HG03432 (cell line): Measurements from ENCODE around the gene OR13J1.

Experiments used
- ATAC-seq: cut with Tn5 transposase; IDR thresholded peaks from one replicate; pipeline ENCODE4 v1.9.1; 2021; ENCODE audit warnings: mild to moderate bottlenecking, moderate library complexity; ENCODE audit not compliant: unreplicated experiment

The OR13J1 gene

GRCh38 chr9:35859990-35860339 is 10.2 kb downstream of the OR13J1 start:
- no peak for ATAC-seq

GRCh38 chr9:35859310-35859989 is 10.8 kb downstream of the OR13J1 start:
- ATAC-seq, result no peak

GRCh38 chr9:35858458-35858857 is 11.7 kb downstream of the OR13J1 start:
- no peak for ATAC-seq

GRCh38 chr9:35856882-35857281 is 13.3 kb downstream of the OR13J1 start:
- no peak for ATAC-seq

- no peak for ATAC-seq
Measured at GRCh38 chr9:35856206-35856605, 14.0 kb downstream of the OR13J1 start.

GRCh38 chr9:35854091-35854762 is 16.0 kb downstream of the OR13J1 start:
- no peak for ATAC-seq

GRCh38 chr9:35852876-35853865 is 17.0 kb downstream of the OR13J1 start:
- no peak for ATAC-seq

- no peak for ATAC-seq
Measured at GRCh38 chr9:35852267-35852815, 17.9 kb downstream of the OR13J1 start.

GRCh38 chr9:35847792-35848572 is 22.2 kb downstream of the OR13J1 start:
- peak; percentile 95 for ATAC-seq

GRCh38 chr9:35845824-35846771 is 24.1 kb downstream of the OR13J1 start:
- no peak for ATAC-seq

- ATAC-seq, result no peak
Measured at GRCh38 chr9:35844628-35845270, 25.5 kb downstream of the OR13J1 start.

GRCh38 chr9:35842795-35843194 is 27.4 kb downstream of the OR13J1 start:
- ATAC-seq, result no peak

GRCh38 chr9:35842020-35842745 is 28.0 kb downstream of the OR13J1 start:
- no peak for ATAC-seq

- no peak for ATAC-seq
Measured at GRCh38 chr9:35841645-35841900, 28.6 kb downstream of the OR13J1 start.

GRCh38 chr9:35840881-35841644 is 29.1 kb downstream of the OR13J1 start:
- ATAC-seq, result no peak

- no peak for ATAC-seq
Measured at GRCh38 chr9:35839926-35840325, 30.3 kb downstream of the OR13J1 start.

GRCh38 chr9:35836595-35836994 is 33.6 kb downstream of the OR13J1 start:
- ATAC-seq, result no peak

- ATAC-seq, result no peak
Measured at GRCh38 chr9:35835766-35836165, 34.4 kb downstream of the OR13J1 start.
